Gastroesophageal sphincter (tissue), 4 donors: ENCODE data around the gene TMEM209. TPM values are rescaled to one million over a fixed set of nuclear protein-coding genes. Genes with fewer than 3 reads are reported as not detected.

Source experiments
- ATAC-seq: fragments of 150-250 bp; one replicate; pipeline ENCODE4 v1.9.1; 2016; ENCODE audit warnings: mild to moderate bottlenecking, moderate library complexity
- H3K27ac ChIP-seq, 4 donors: fragments of 200-600 bp; sonication (generic) in 3 of 4; 1 replicate in 3 of 4; 2 replicates in 1 of 4; pipeline ENCODE4 v1.5.1; 2016 to 2019
- H3K27me3 ChIP-seq: fragments of 200-600 bp; sonication (generic); one replicate; pipeline ENCODE4 v1.5.1; 2019
- H3K36me3 ChIP-seq, 2 donors: fragments of 200-600 bp; sonication (generic); one replicate each; pipeline ENCODE4 v1.5.1; 2019; ENCODE audit warnings: control low read depth in 1 of 2
- H3K4me1 ChIP-seq, 3 donors: fragments of 200-600 bp; sonication (generic); 1 replicate in 2 of 3; 2 replicates in 1 of 3; pipeline ENCODE4 v1.5.1; 2016 to 2019; ENCODE audit warnings: control low read depth in 2 of 3
- H3K4me3 ChIP-seq, 2 donors: fragments of 200-600 bp; sonication (generic); one replicate each; pipeline ENCODE4 v1.5.1; 2019; ENCODE audit warnings: mild to moderate bottlenecking in 1 of 2, moderate library complexity in 1 of 2
- H3K9me3 ChIP-seq, 3 donors: fragments of 200-600 bp; sonication (generic); one replicate each; pipeline ENCODE4 v1.5.1; 2017 to 2019; ENCODE audit warnings: control low read depth in 2 of 3
- EP300 ChIP-seq: sonication (generic); formaldehyde crosslinking; IDR thresholded peaks from one replicate; pipeline ENCODE4 v1.6.1; 2017; ENCODE audit warnings: antibody characterized with exemption, mild to moderate bottlenecking
- POLR2A ChIP-seq, 2 donors: fragments of 450-650 bp; IDR thresholded peaks; one replicate each; pipeline ENCODE4 v1.6.1; 2017; ENCODE audit warnings: antibody characterized with exemption in 2 of 2, mild to moderate bottlenecking in 2 of 2, moderate library complexity in 1 of 2
- POLR2AphosphoS5 ChIP-seq: sonication (generic); formaldehyde crosslinking; IDR thresholded peaks from one replicate; pipeline ENCODE4 v1.6.1; 2017; ENCODE audit warnings: antibody characterized with exemption
- WGBS, 2 donors: methylation state at CpG; one replicate each; pipeline ENCODE4 v1.1.5; 2018; ENCODE audit warnings: low coverage in 1 of 2; 5-methylcytosine and 5-hydroxymethylcytosine counted together
- total RNA-seq, 4 donors: library from RNA; depleted of rRNA; stranded (reverse); fragments of >200 nt; gene quantifications; one replicate each; pipeline ENCODE4 v1.1.0, GENCODE V29; 2016
- TF ChIP-seq, protein P1 (sequence below), 4 experiments: fragments of 200-600 bp in 2 of 4; fragments of 450-650 bp in 2 of 4; sonication (generic) in 1 of 4; IDR thresholded peaks; one replicate each; pipeline ENCODE4 v1.5.1; 2017 to 2019; ENCODE audit warnings: antibody characterized with exemption in 4 of 4, mild to moderate bottlenecking in 2 of 4, moderate library complexity in 2 of 4

The TMEM209 gene
- total RNA-seq, 4 donors from 2014 or later, result 5.5 to 13.4 (median 8.2) TPM

GRCh38 chr7:130216750-130217149 is 11.5 kb upstream of the TMEM209 start:
- WGBS, 2 donors, result 92% methylated on average over 1 of the region's 1 CpG; no CpG with 5 or more reads in 1 of the 2 donors

GRCh38 chr7:130216025-130216424 is 10.8 kb upstream of the TMEM209 start:
- Histone ChIP-seq H3K4me1 (no peaks in the 10 kb centered on the region), H3K9me3 (no peaks in the 10 kb centered on the region), H3K4me3 (no peak overlapping the region), H3K27ac (no peak overlapping the region), H3K27me3 (no peaks in the 10 kb centered on the region), H3K36me3 (no peaks in the 10 kb centered on the region)
- TF ChIP-seq POLR2AphosphoS5 (no peak), EP300 (no peak)
- TF ChIP-seq, protein P1, sequence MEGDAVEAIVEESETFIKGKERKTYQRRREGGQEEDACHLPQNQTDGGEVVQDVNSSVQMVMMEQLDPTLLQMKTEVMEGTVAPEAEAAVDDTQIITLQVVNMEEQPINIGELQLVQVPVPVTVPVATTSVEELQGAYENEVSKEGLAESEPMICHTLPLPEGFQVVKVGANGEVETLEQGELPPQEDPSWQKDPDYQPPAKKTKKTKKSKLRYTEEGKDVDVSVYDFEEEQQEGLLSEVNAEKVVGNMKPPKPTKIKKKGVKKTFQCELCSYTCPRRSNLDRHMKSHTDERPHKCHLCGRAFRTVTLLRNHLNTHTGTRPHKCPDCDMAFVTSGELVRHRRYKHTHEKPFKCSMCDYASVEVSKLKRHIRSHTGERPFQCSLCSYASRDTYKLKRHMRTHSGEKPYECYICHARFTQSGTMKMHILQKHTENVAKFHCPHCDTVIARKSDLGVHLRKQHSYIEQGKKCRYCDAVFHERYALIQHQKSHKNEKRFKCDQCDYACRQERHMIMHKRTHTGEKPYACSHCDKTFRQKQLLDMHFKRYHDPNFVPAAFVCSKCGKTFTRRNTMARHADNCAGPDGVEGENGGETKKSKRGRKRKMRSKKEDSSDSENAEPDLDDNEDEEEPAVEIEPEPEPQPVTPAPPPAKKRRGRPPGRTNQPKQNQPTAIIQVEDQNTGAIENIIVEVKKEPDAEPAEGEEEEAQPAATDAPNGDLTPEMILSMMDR (IDR thresholded peaks at IDR 0.05), result no peak
- 91 to 100% methylated on average over 1 to 9 of the region's 9 CpGs for WGBS, 2 donors
- ATAC-seq, result no peak

More at GRCh38 chr7:130216750-130217149, 11.5 kb upstream of the TMEM209 start:
- TF ChIP-seq, protein P1 (IDR thresholded peaks at IDR 0.05), result no peak
- no peak for TF ChIP-seq EP300
- no peak for TF ChIP-seq POLR2A (IDR thresholded peaks at IDR 0.05)
- TF ChIP-seq POLR2AphosphoS5, result no peak
- H3K27ac ChIP-seq, result no peak overlapping the region
- no peaks in the 10 kb centered on the region for H3K4me1 ChIP-seq
- no peak overlapping the region for H3K4me3 ChIP-seq
- H3K36me3 ChIP-seq, result no peaks in the 10 kb centered on the region
- H3K27me3 ChIP-seq, result no peaks in the 10 kb centered on the region
- no peaks in the 10 kb centered on the region for H3K9me3 ChIP-seq
- no peak for ATAC-seq

DNA sequence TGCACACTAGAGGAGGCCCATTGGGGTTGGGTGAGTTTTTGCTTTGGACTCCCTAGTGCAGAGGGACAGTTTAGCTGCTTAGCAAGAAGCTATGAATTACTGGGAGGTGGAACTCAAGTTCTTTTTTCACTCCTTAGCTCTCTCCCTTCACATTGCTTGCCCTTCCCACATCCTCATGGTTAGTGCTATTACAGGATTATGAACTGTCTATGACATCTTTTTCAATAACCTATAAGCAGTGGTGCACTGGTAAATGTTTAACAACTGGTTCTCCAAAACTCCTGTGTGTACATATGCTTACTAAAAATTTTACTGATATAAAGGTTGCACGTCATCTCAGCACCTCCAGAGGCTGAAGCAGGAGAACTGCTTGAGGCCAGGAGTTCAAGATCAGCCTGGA is 8.6 kb upstream of the TMEM209 start:
- no peak for ATAC-seq
- H3K4me1 ChIP-seq, result no peaks in the 10 kb centered on the region
- WGBS, 2 donors, result 83 to 90% methylated on average over 1 of the region's 1 CpG
- H3K36me3 ChIP-seq, result no peaks in the 10 kb centered on the region
- H3K9me3 ChIP-seq, result no peaks in the 10 kb centered on the region
- no peak overlapping the region for H3K4me3 ChIP-seq
- H3K27me3 ChIP-seq, result no peaks in the 10 kb centered on the region
- TF ChIP-seq POLR2A (IDR thresholded peaks at IDR 0.05) (no peak), EP300 (no peak), POLR2AphosphoS5 (no peak)
- TF ChIP-seq, protein P1 (IDR thresholded peaks at IDR 0.05), result no peak
- H3K27ac ChIP-seq, result no peak overlapping the region

DNA sequence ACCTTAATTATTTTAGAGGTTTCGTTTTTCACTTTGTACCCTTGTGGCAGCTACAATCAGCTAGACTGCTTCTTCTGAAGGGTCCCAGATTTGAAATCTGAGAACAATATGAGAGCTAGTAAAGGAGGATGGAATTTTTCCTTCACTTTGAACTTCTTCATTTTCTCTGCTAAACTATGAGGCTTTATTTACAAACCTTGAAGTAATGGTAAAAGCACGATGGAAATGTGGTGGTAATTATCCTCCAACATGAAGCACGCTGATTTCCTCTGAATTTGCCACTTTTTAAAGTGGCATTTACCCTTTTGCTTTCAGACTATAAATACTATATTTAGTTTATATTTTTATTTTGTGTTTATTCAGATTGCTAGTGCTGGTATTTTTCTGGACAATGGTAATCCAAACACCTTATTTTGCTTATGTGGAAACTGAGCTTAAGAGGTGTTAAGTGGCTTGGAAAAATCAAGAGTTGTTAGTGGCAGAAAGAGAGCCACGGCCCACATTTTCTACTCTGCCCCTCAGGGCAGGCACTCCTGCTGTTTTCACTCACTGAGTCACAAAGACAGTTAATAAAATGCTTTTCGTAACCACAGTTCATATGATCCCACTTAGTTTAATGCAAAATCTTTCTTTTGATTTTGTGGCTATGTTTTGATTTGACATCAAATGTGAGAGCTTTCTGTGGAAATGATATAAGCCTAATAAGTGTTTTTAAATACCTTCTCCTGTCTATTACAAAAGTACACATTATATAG is 5.2 kb upstream of the TMEM209 start:
- Histone ChIP-seq H3K27me3 (no peaks in the 10 kb centered on the region), H3K36me3 (no peaks in the 10 kb centered on the region), H3K27ac (no peak overlapping the region), H3K9me3 (no peaks in the 10 kb centered on the region), H3K4me1 (peaks cover 0 to 6% (median 0%) of the 10 kb centered on the region in 3 donors), H3K4me3 (no peak overlapping the region)
- ATAC-seq, result no peak
- TF ChIP-seq, protein P1 (IDR thresholded peaks at IDR 0.05), result no peak
- no peak for TF ChIP-seq POLR2A (IDR thresholded peaks at IDR 0.05)
- TF ChIP-seq EP300, result no peak
- no peak for TF ChIP-seq POLR2AphosphoS5
- WGBS, 2 donors, result 62 to 64% methylated on average over 4 to 5 of the region's 5 CpGs

- Histone ChIP-seq H3K36me3 (no peaks in the 10 kb centered on the region), H3K4me3 (no peak overlapping the region), H3K27me3 (no peaks in the 10 kb centered on the region), H3K4me1 (peaks cover 0 to 14% (median 0%) of the 10 kb centered on the region in 3 donors), H3K27ac (no peak overlapping the region), H3K9me3 (no peaks in the 10 kb centered on the region)
- no peak for ATAC-seq
- 54 to 83% methylated on average over 2 of the region's 2 CpGs for WGBS, 2 donors
- TF ChIP-seq, protein P1 (IDR thresholded peaks at IDR 0.05), result no peak
- TF ChIP-seq EP300 (no peak), POLR2AphosphoS5 (no peak), POLR2A (IDR thresholded peaks at IDR 0.05) (no peak)
Measured at GRCh38 chr7:130208516-130208915, 3.3 kb upstream of the TMEM209 start.
